ENCODE data around the gene TSPAN31. TPM values are rescaled to one million over a fixed set of nuclear protein-coding genes. Genes with fewer than 3 reads are reported as not detected.

Gene TSPAN31
- total and polyA plus RNA-seq, 9 of the 15 experiments (the other 6 are each of a cell fraction or from before 2014, with no cell fraction given), result 11.3 to 26.4 (median 14.3) TPM

DNA sequence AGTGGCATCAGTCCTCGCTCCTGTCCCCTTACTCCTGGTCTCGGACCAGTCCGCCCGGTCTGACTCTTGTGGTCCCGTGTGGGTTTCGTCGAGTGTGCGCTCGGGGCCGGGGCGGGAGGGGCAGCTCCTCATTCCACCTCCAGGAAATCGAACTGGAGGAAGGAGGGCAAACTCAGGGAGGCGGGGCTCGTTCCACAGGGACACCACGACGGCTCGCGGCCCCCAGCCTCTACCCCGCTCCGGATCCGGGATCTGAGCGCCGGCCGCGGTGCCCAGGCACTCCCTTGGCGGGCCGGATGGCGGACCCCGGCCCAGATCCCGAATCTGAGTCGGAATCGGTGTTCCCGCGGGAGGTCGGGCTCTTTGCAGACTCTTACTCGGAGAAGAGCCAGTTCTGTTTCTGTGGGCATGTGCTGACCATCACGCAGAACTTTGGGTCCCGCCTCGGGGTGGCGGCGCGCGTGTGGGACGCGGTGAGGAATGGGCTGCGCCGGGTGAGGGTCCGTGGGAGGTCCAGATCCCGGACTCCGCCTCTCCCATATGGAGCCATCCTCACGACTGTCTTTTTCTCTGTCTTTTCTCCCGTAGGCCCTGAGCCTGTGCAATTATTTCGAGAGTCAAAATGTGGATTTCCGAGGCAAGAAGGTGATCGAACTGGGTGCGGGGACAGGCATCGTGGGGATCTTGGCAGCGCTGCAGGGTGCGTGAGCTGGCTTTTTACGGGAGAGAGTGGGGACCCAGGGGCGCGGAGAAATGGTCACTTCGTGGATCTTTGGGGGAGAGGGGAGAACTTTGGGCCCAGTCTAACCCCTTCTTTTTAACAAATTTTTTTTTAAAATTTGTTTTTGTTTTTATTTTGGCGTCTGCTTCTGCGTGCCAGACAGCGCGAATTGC lies 27.8 kb downstream of the TSPAN31 start, which contains the start of gene EEF1AKMT3 (continued):
- 0 out of 2 replicates have a peak, but pooled peaks have one; percentile 30 for TF ChIP-seq AFF4 (CRISPR knock-in tag; IDR thresholded peaks at IDR 0.05)
- no peak for TF ChIP-seq PURB (CRISPR knock-in tag; IDR thresholded peaks at IDR 0.05; ENCODE audit: low read depth)
- no peak for TF ChIP-seq SP1 (CRISPR knock-in tag; IDR thresholded peaks at IDR 0.05)
- 0 out of 2 replicates have a peak, but pooled peaks have one; percentile 67 for TF ChIP-seq BRD4 (IDR thresholded peaks at IDR 0.05)
- no peak for TF ChIP-seq STAT5B (CRISPR knock-in tag; IDR thresholded peaks at IDR 0.05)
- 0 out of 2 replicates have a peak, but pooled peaks have one; percentile 31 for TF ChIP-seq TAF7 (tag; IDR thresholded peaks at IDR 0.05)
- no peak for TF ChIP-seq NFIX (CRISPR knock-in tag; IDR thresholded peaks at IDR 0.05; ENCODE audit: low read depth)
- no peak for TF ChIP-seq ERF (CRISPR knock-in tag; IDR thresholded peaks at IDR 0.05)
- TF ChIP-seq CHD2 (IDR thresholded peaks at IDR 0.05; ENCODE audit: low read depth, low read length), result no peak
- TF ChIP-seq ZFX (CRISPR knock-in tag; IDR thresholded peaks at IDR 0.05), result peak; percentile 20; the same call in 1 of the 2 replicates
- no peak for TF ChIP-seq BRF2 (IDR thresholded peaks at IDR 0.05; ENCODE audit: borderline replicate concordance, insufficient read depth, insufficient read length)
- TF ChIP-seq ZNF354B (CRISPR knock-in tag; IDR thresholded peaks at IDR 0.05), result no peak
- TF ChIP-seq GABPB1 (CRISPR knock-in tag; IDR thresholded peaks at IDR 0.05), result 0 out of 2 replicates have a peak, but pooled peaks have one; percentile 39
- TF ChIP-seq POLR3A (IDR thresholded peaks at IDR 0.05; ENCODE audit: borderline replicate concordance, extremely low read depth, insufficient read depth, insufficient read length), result no peak
- TF ChIP-seq RBFOX2 (IDR thresholded peaks at IDR 0.05; ENCODE audit: low read depth, low read length), result peak; percentile 83
- TF ChIP-seq CREB1 (IDR thresholded peaks at IDR 0.05), result no peak
- peak; percentile 41; the same call in 1 of the 2 replicates for TF ChIP-seq CREB1 (CRISPR knock-in tag; IDR thresholded peaks at IDR 0.05)
- TF ChIP-seq RBBP5 (IDR thresholded peaks at IDR 0.05; ENCODE audit: borderline replicate concordance, insufficient read depth, low read length, poor library complexity, severe bottlenecking), result peak; percentile 79

Measured in K562 (cell line).